ENCODE results near the gene CGB2. TPM values are rescaled to one million over a fixed set of nuclear protein-coding genes. Genes with fewer than 3 reads are reported as not detected.
"Not testable (repeated sequence)": the region's sequence is repeated elsewhere in the genome, so short reads cannot be mapped to it uniquely, and the experiment has no call there.

Gene CGB2
- total and polyA plus RNA-seq, 9 of the 15 experiments (the other 6 are each of a cell fraction or from before 2014, with no cell fraction given), result 0.22 TPM; not detected in 8

DNA sequence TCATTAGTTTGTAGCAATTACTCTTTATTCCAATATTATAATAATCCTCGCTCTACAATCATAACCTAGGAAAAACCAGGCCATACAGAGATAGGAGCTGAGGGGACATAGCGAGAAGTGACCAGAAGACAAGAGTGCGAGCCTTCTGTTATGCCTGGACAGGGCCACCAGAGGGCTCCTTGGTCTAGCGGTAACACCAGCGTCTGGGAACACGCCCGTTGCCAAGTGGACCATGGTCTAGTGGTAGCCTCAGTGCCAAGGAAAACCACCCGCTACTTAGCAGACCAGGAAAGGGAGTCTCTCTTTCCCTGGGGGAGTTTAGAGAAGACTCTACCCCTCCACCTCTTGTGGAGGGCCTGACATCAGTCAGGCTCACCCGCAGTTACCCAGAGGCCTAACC lies 43.2 kb downstream of the CGB2 start (continued):
- TF ChIP-seq, protein P1, sequence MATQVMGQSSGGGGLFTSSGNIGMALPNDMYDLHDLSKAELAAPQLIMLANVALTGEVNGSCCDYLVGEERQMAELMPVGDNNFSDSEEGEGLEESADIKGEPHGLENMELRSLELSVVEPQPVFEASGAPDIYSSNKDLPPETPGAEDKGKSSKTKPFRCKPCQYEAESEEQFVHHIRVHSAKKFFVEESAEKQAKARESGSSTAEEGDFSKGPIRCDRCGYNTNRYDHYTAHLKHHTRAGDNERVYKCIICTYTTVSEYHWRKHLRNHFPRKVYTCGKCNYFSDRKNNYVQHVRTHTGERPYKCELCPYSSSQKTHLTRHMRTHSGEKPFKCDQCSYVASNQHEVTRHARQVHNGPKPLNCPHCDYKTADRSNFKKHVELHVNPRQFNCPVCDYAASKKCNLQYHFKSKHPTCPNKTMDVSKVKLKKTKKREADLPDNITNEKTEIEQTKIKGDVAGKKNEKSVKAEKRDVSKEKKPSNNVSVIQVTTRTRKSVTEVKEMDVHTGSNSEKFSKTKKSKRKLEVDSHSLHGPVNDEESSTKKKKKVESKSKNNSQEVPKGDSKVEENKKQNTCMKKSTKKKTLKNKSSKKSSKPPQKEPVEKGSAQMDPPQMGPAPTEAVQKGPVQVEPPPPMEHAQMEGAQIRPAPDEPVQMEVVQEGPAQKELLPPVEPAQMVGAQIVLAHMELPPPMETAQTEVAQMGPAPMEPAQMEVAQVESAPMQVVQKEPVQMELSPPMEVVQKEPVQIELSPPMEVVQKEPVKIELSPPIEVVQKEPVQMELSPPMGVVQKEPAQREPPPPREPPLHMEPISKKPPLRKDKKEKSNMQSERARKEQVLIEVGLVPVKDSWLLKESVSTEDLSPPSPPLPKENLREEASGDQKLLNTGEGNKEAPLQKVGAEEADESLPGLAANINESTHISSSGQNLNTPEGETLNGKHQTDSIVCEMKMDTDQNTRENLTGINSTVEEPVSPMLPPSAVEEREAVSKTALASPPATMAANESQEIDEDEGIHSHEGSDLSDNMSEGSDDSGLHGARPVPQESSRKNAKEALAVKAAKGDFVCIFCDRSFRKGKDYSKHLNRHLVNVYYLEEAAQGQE (IDR thresholded peaks at IDR 0.05; ENCODE audit: borderline replicate concordance), result peak; percentile 71; the same call in 1 of the 2 replicates
- TF ChIP-seq, protein P1 (CRISPR knock-in tag; IDR thresholded peaks at IDR 0.05; ENCODE audit: low read depth), result not testable (repeated sequence)
- TF ChIP-seq, protein P2, sequence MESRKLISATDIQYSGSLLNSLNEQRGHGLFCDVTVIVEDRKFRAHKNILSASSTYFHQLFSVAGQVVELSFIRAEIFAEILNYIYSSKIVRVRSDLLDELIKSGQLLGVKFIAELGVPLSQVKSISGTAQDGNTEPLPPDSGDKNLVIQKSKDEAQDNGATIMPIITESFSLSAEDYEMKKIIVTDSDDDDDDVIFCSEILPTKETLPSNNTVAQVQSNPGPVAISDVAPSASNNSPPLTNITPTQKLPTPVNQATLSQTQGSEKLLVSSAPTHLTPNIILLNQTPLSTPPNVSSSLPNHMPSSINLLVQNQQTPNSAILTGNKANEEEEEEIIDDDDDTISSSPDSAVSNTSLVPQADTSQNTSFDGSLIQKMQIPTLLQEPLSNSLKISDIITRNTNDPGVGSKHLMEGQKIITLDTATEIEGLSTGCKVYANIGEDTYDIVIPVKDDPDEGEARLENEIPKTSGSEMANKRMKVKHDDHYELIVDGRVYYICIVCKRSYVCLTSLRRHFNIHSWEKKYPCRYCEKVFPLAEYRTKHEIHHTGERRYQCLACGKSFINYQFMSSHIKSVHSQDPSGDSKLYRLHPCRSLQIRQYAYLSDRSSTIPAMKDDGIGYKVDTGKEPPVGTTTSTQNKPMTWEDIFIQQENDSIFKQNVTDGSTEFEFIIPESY (CRISPR knock-in tag; IDR thresholded peaks at IDR 0.05), result peak; percentile 58; the same call in 1 of the 2 replicates
- TF ChIP-seq CREM (IDR thresholded peaks at IDR 0.05; ENCODE audit: low read depth) (0 out of 2 replicates have a peak, but pooled peaks have one; percentile 20), SMC3 (conservative IDR thresholded peaks at IDR 0.05; ENCODE audit: insufficient read depth, low read depth, low read length) (0 out of 2 replicates have a peak, but pooled peaks have one; percentile 5)

All from K562 (cell line).